AG08396 (cell line): Measurements from ENCODE around the gene WDR43.

Experiments
- DNase-seq: peaks from one replicate; pipeline ENCODE4 v3.0.0; 2012; ENCODE audit warnings: low spot score, mixed read lengths

WDR43 gene

DNA sequence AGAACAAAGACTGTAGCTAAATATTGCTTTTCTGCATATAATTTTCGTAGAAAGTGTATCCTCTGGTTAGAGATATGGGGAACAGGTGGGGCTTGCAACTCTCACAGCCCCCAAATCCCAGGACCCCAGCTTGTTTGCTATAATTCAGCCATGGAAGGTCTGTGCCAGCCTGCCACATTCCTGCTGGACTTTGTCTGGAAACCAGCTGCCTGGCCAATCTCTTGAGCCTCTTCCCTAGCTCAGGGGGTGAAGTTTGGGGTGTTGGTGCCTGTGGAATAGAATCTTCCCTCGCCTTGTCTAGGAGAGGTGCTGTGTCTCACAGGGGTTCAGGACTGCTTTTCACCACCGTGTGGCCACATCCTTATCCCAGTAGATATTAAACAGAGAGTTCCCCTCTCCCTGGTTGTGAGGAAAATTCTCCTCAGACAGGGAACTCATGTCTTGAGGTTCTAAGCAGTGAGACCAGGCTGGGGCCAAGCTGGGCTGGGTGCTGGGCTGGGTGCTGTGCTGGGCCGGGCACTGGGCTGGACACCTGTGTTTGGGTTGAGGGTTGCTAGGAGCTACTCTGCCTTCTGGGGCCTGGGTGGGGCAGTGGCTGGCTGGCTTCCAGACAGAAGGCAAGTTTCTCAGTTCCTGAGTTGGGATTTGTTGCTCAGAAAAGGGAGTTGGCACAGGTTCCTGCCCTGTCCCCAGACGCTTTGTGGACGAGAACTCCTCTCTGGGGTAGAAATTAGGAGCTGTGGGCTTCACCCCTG lies 98.9 kb downstream of the WDR43 start:
- no peak for DNase-seq

DNA sequence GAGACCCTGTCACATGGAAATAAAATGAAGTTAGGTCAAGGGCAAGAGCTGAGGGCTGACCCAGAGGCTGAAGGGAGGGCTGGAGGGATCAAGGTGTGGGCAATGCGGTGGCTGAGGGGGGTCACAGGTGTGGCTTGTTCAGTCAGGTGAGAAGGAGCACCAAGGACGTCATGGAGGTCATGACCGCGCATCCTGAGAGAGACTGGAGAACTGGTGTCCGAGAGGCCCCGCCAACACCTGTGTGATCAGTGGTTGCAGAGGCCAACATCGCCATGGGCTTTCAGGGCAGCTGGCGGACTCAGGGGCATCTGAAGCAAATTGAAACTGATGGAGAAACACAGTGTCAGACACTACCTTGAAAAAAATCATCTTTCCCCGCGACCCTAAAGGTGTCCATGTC lies 99.6 kb downstream of the WDR43 start:
- DNase-seq, result no peak

GRCh38 chr2:28994679-28995078 lies 100.2 kb downstream of the WDR43 start:
- no peak for DNase-seq

DNA sequence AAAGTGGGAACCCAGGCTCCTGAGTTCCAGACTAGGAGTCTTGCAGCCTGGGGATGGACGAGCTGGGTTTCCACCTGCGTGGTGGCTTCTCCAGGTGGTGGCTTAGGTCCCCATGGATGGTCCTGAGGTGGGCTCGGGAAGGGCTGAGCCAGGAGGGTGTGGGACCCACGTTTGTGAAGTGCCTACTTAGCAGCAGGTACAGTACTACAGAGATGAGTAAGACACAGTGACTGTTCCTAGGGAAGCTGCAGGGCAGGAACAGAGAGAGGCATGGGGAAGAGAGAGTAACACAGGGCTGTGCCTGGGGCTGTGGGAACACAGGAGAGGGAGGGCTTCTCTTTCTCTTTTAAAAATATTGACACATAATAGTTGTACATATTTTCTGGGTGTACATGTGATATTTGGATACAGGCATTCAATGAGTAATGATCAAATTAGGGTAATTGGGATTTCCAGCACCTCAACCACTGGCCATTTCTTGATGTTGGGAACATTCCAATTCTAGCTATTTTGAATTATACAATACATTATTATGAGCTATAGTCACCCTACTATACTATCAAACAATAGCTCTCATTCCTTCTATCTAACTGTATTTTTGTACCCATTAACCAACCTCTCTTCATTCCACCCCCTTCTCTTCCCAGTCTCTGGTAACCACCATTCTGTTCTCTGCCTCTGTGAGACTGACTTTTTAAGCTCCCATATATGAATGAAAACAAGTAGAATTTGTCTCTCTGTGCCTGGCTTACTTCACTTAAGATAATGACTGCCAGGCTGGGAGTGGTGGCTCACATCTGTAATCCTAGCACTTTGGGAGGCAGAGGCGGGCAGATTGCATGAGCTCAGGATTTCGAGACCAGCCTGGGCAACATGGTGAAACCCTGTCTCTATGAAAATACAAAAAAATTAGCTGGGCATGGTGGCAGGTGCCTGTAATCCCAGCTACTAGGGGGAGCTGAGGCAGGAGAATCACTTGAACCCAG lies 101.6 kb downstream of the WDR43 start:
- no peak for DNase-seq

GRCh38 chr2:28997237-28997846 lies 102.9 kb downstream of the WDR43 start:
- DNase-seq, result no peak
